Body of pancreas (tissue), 4 donors: Measurements from ENCODE around the gene PPIAL4G.
"Not testable (repeated sequence)": the region's sequence is repeated elsewhere in the genome, so short reads cannot be mapped to it uniquely, and the experiment has no call there.

ENCODE experiments used
- CTCF ChIP-seq, 7 experiments: fragments of 450-650 bp in 4 of 7; fragments of 200-600 bp in 3 of 7; sonication (generic) in 3 of 7; IDR thresholded peaks; one replicate each; pipeline ENCODE4 v1.5.1; 2016 to 2019; ENCODE audit warnings: antibody characterized with exemption in 7 of 7
- POLR2A ChIP-seq, 3 donors: fragments of 450-650 bp; IDR thresholded peaks; one replicate each; pipeline ENCODE4 v1.6.1; 2016; ENCODE audit warnings: antibody characterized with exemption in 3 of 3, mild to moderate bottlenecking in 2 of 3

DNA sequence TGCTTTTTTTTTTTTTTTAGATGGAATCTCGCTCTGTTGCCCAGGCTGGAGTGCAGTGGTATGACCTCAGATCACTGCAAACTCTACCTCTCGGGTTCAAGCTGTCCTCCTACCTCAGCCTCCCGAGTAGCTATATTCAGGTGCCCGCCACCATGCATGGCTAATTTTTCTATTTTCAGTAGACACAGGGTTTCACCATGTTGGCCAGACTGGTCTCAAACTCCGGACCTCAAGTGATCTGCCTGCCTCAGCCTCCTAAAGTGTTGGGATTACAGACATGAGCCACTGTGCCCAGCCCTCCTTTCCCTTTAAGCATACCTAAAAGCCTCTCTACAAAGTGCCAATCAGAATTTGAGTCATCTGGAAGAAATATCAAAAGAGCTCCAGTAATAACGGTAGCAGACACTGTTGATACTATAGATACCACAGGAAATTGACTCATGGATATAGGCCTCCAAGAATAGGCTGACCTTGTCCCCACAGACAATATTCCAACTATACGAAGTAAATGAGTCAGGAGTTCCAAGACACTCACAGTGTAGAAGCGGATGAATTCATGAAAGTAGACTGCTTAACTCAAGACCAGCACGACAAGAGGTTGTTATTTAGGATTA is 29.6 kb upstream of the PPIAL4G start:
- not testable (repeated sequence) for TF ChIP-seq POLR2A, CTCF (IDR thresholded peaks at IDR 0.05)
